Astrocyte (in vitro differentiated cells and primary cell): ENCODE results near the gene SLC6A11.

Experiments
- EZH2 ChIP-seq: IDR thresholded peaks from 2 replicates; pipeline ENCODE4 v1.6.1; 2012; ENCODE audit warnings: mild to moderate bottlenecking, low read length, inconsistent platforms; ENCODE audit not compliant: insufficient read depth
- TF ChIP-seq, protein P1 (sequence below): IDR thresholded peaks from 2 replicates; pipeline ENCODE4 v1.5.1; 2011; ENCODE audit warnings: low read depth, mild to moderate bottlenecking, inconsistent platforms, low read length, moderate library complexity; ENCODE audit not compliant: insufficient read depth

DNA sequence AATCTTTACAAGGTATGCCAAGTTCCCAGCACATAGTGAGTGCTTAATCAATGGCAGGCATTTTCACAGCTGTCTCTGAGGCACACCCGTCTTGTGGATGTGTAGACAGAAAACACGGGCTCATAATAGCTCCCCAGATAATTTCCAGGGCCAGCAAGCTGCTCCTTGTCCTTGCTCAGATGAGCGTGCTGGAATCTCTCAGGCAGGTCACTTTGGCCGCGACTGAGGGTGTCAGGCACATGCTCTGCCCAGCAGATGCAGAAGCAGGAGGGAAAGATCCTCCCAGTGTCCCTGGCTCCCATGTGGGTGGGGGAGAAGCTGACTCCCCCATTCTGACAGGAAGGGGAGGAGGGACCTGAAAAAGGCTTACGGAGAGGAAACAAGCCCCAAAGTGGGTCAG lies 141.0 kb downstream of the SLC6A11 start:
- TF ChIP-seq, protein P1, sequence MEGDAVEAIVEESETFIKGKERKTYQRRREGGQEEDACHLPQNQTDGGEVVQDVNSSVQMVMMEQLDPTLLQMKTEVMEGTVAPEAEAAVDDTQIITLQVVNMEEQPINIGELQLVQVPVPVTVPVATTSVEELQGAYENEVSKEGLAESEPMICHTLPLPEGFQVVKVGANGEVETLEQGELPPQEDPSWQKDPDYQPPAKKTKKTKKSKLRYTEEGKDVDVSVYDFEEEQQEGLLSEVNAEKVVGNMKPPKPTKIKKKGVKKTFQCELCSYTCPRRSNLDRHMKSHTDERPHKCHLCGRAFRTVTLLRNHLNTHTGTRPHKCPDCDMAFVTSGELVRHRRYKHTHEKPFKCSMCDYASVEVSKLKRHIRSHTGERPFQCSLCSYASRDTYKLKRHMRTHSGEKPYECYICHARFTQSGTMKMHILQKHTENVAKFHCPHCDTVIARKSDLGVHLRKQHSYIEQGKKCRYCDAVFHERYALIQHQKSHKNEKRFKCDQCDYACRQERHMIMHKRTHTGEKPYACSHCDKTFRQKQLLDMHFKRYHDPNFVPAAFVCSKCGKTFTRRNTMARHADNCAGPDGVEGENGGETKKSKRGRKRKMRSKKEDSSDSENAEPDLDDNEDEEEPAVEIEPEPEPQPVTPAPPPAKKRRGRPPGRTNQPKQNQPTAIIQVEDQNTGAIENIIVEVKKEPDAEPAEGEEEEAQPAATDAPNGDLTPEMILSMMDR = no peak
- TF ChIP-seq EZH2 = no peak
